ENCODE measurements around the gene RAB6A.

DNA sequence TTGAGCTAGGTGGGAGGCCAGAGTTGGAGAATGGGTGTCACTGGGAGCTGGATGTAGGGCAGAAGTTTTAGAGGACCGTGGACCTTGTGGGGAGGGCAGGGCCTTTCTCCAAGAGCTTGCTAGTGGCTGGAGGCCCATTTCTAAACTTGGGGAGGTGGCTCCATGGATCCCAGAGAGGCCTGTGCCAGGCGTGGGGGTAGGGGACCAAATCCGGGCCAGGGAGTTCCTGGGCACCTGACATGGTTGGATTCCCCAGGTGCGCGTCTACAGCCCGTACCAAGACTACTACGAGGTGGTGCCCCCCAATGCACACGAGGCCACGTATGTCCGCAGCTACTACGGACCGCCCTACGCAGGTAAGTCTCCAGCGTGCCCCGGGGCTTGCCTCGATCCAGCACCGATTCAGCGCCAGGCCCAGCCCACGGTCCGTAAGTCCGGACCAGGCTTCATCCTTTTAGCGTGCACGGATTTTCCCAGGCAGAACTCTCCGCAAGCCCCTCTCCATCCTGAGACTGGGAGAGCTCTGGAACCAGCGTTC, 100.3 kb downstream of the RAB6A start:
- TF ChIP-seq, protein P1, sequence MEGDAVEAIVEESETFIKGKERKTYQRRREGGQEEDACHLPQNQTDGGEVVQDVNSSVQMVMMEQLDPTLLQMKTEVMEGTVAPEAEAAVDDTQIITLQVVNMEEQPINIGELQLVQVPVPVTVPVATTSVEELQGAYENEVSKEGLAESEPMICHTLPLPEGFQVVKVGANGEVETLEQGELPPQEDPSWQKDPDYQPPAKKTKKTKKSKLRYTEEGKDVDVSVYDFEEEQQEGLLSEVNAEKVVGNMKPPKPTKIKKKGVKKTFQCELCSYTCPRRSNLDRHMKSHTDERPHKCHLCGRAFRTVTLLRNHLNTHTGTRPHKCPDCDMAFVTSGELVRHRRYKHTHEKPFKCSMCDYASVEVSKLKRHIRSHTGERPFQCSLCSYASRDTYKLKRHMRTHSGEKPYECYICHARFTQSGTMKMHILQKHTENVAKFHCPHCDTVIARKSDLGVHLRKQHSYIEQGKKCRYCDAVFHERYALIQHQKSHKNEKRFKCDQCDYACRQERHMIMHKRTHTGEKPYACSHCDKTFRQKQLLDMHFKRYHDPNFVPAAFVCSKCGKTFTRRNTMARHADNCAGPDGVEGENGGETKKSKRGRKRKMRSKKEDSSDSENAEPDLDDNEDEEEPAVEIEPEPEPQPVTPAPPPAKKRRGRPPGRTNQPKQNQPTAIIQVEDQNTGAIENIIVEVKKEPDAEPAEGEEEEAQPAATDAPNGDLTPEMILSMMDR (IDR thresholded peaks at IDR 0.05): no peak
- no peak for TF ChIP-seq POLR2A (IDR thresholded peaks at IDR 0.05)
